A673 (cell line): ENCODE results near the gene GSKIP. TPM values are rescaled to one million over a fixed set of nuclear protein-coding genes. Genes with fewer than 3 reads are reported as not detected.

ENCODE experiments used
- BruUV-seq: library from RNA; stranded (reverse); fragments of 400-500 nt; replicated peaks from 2 replicates; lab custom pipeline; 2021; lab: Mats Ljungman, UMichigan
- CTCF ChIA-PET: fragments of 300-600 bp; sonication (Branson Sonifier 250); formaldehyde crosslinking; loops from one replicate; lab custom pipeline; 2022; ENCODE audit warnings: antibody characterized with exemption; lab: Charles Lee
- POLR2A ChIA-PET: fragments of 300-600 bp; sonication (Branson Sonifier 250); formaldehyde crosslinking; loops from one replicate; lab custom pipeline; 2022; ENCODE audit warnings: antibody characterized with exemption; ENCODE audit not compliant: low non-redundant PET; lab: Charles Lee
- DNase-seq: peaks from one replicate; pipeline ENCODE4 v3.0.0-alpha.2; 2015; ENCODE audit warnings: low spot score
- H3K27ac ChIP-seq: fragments of 200-600 bp; sonication (generic); 2 replicates; pipeline ENCODE4 v1.5.1; 2016; ENCODE audit warnings: mixed run types, low read depth, mild to moderate bottlenecking, mixed read lengths, antibody characterized with exemption, low read length; ENCODE audit not compliant: poor library complexity, severe bottlenecking
- H3K27me3 ChIP-seq: fragments of 200-600 bp; sonication (generic); replicated peaks from 2 replicates; pipeline ENCODE4 v1.6.1; 2017; ENCODE audit warnings: mixed run types, low read depth, mild to moderate bottlenecking, mixed read lengths, antibody characterized with exemption, low read length; ENCODE audit not compliant: insufficient read depth, poor library complexity
- H3K36me3 ChIP-seq: fragments of 200-600 bp; sonication (generic); 2 replicates; pipeline ENCODE4 v1.6.1; 2016; ENCODE audit warnings: mixed run types, mild to moderate bottlenecking, mixed read lengths, antibody characterized with exemption, low read length; ENCODE audit not compliant: insufficient read depth, poor library complexity, severe bottlenecking
- H3K4me1 ChIP-seq: fragments of 200-600 bp; sonication (generic); 2 replicates; pipeline ENCODE4 v1.6.1; 2017; ENCODE audit warnings: mixed run types, mild to moderate bottlenecking, mixed read lengths, antibody characterized with exemption, low read length; ENCODE audit not compliant: insufficient read depth, poor library complexity, severe bottlenecking
- H3K4me3 ChIP-seq: fragments of 200-600 bp; sonication (generic); 2 replicates; pipeline ENCODE4 v1.5.1; 2016; ENCODE audit warnings: low read depth, mixed run types, mild to moderate bottlenecking, mixed read lengths, low read length; ENCODE audit not compliant: poor library complexity, severe bottlenecking
- H3K9me3 ChIP-seq: fragments of 200-600 bp; sonication (generic); 2 replicates; pipeline ENCODE4 v1.6.1; 2016; ENCODE audit warnings: mixed run types, low read depth, mild to moderate bottlenecking, mixed read lengths, antibody characterized with exemption, low read length; ENCODE audit not compliant: poor library complexity, severe bottlenecking
- CTCF ChIP-seq: fragments of 300-800, 200-600 bp; sonication (generic); conservative IDR thresholded peaks from 2 replicates; pipeline ENCODE4 v1.5.1; 2017; ENCODE audit warnings: low read depth, mild to moderate bottlenecking, antibody characterized with exemption, low read length, moderate library complexity, mixed read lengths
- EZH2 ChIP-seq: fragments of 200-600 bp; sonication (generic); IDR thresholded peaks from 2 replicates; pipeline ENCODE4 v1.6.1; 2017; ENCODE audit warnings: borderline replicate concordance, low read depth, mild to moderate bottlenecking, mixed read lengths, antibody characterized with exemption, low read length; ENCODE audit not compliant: poor library complexity, severe bottlenecking
- intact Hi-C: fragments of 100-400 bp; cut with micrococcal nuclease; formaldehyde crosslinking; loops from one replicate; pipeline ENCODE4 v1.10.0; 2022; ENCODE audit not compliant: unreplicated experiment
- total RNA-seq: library from RNA; stranded (reverse); gene quantifications from 2 replicates; pipeline ENCODE4 v1.2.3, GENCODE V29; 2021

Gene GSKIP
- total RNA-seq, 1 experiment from 2014 or later, result 21.3 TPM

- no peaks in the 10 kb centered on the region for H3K36me3 ChIP-seq
- H3K27me3 ChIP-seq, result no peaks in the 10 kb centered on the region
- CTCF ChIA-PET, result no interaction called here
- POLR2A ChIA-PET, result no interaction called here
- no peak for DNase-seq
- intact Hi-C loops, result no loop called here
- no peaks in the 10 kb centered on the region for H3K9me3 ChIP-seq
- H3K4me3 ChIP-seq, result no peak overlapping the region
- TF ChIP-seq CTCF (no peak), EZH2 (no peak)
- no peaks in the 10 kb centered on the region for H3K4me1 ChIP-seq
- H3K27ac ChIP-seq, result no peak overlapping the region
- no TSS peak for BruUV-seq
Measured at GRCh38 chr14:96410119-96410518, 46.8 kb downstream of the GSKIP start.

GRCh38 chr14:96413526-96413925 lies 50.2 kb downstream of the GSKIP start:
- no peaks in the 10 kb centered on the region for H3K4me1 ChIP-seq
- H3K27ac ChIP-seq, result no peak overlapping the region
- no peaks in the 10 kb centered on the region for H3K9me3 ChIP-seq
- no peaks in the 10 kb centered on the region for H3K36me3 ChIP-seq
- ChIA-PET CTCF (no interaction called here), POLR2A (no interaction called here)
- DNase-seq, result no peak
- no peaks in the 10 kb centered on the region for H3K27me3 ChIP-seq
- no peak overlapping the region for H3K4me3 ChIP-seq
- intact Hi-C loops, result no loop called here
- TF ChIP-seq CTCF (no peak), EZH2 (no peak)
- BruUV-seq, result no TSS peak

GRCh38 chr14:96415559-96415958 lies 52.2 kb downstream of the GSKIP start:
- DNase-seq, result no peak
- Histone ChIP-seq H3K27me3 (no peaks in the 10 kb centered on the region), H3K36me3 (no peaks in the 10 kb centered on the region), H3K27ac (no peak overlapping the region), H3K9me3 (no peaks in the 10 kb centered on the region), H3K4me3 (no peak overlapping the region), H3K4me1 (no peaks in the 10 kb centered on the region)
- BruUV-seq, result no TSS peak
- TF ChIP-seq EZH2, result no peak
- no peak for TF ChIP-seq CTCF
- POLR2A ChIA-PET, result no interaction called here
- intact Hi-C loops, result no loop called here
- CTCF ChIA-PET, result no interaction called here
